ENCODE data around the gene PCDHGA12. TPM values are rescaled to one million over a fixed set of nuclear protein-coding genes. Genes with fewer than 3 reads are reported as not detected.
"Not testable (repeated sequence)": the region's sequence is repeated elsewhere in the genome, so short reads cannot be mapped to it uniquely, and the experiment has no call there.

The PCDHGA12 gene
- total RNA-seq, 1 experiment from 2014 or later = 0.17 TPM

DNA sequence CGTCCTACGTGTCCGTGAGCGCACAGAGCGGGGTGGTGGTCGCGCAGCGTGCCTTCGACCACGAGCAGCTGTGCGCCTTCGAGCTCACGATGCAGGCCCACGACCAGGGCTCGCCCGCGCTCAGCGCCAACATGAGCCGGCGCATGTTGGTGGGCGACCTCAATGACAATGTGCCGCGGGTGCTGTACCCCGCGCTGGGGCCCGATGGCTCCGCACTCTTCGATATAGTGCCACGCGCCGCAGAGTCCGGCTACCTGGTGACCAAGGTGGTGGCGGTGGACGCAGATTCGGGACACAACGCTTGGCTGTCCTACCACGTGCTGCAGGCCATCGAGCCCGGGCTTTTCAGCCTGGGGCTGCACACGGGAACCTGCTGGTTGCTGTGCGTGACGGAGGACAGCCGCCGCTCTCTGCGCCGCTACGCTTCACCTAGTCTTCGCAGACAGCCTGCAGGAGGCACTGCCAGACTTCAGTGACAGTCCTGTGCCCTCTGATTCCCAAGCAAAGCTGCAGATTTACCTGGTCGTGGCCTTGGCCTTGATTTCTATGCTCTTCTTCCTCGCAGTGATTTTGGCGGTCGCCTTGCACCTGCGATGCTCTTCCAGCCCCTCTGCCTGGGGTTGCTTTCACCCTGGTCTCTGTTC, 2.4 kb upstream of the PCDHGA12 start:
- Histone ChIP-seq H3K4me3 (replicated peaks in 1 of 2; ENCODE audit: low read depth in 1 of 2, low read length in 2 of 2) (no peak overlapping the region), H3K27ac (ENCODE audit: low read depth, low read length) (no peak overlapping the region), H3K9me3 (ENCODE audit: control insufficient read depth in 1 of 2, insufficient read depth in 1 of 2, low read depth in 1 of 2, low read length in 2 of 2) (peaks cover 0 to 8% of the 10 kb centered on the region in 2 experiments; a peak in 2 of 4 replicates), H3K9ac (ENCODE audit: low read length) (no peak overlapping the region), H4K20me1 (ENCODE audit: insufficient read depth) (no peaks in the 10 kb centered on the region), H3K36me3 (ENCODE audit: control insufficient read depth in 1 of 2, insufficient read depth in 2 of 2, low read length in 2 of 2) (no peaks in the 10 kb centered on the region), H3K27me3 (ENCODE audit: insufficient read depth, low read length) (no peaks in the 10 kb centered on the region), H2AFZ (ENCODE audit: low read depth, low read length, poor library complexity, severe bottlenecking) (no peak overlapping the region), H3K79me2 (ENCODE audit: insufficient read depth, low read length) (no peaks in the 10 kb centered on the region), H3K9me2 (ENCODE audit: insufficient read depth) (no peaks in the 10 kb centered on the region), H3K4me2 (ENCODE audit: low read length) (no peak overlapping the region), H3K4me1 (ENCODE audit: control insufficient read depth in 1 of 2, insufficient read depth in 2 of 2, low read length in 2 of 2) (no peaks in the 10 kb centered on the region)
- RAD21 ChIA-PET (ENCODE audit: low non-redundant PET in 1 of 2, low total read pairs in 2 of 2, uncharacterized antibody in 2 of 2, unreplicated experiment in 2 of 2) = no interaction called here
- no peak for ATAC-seq
- POLR2A ChIA-PET = no interaction called here
- no peak for DNase-seq (ENCODE audit: low read depth, low spot score)
- BruUV-seq (replicated peaks) = no TSS peak
- intact Hi-C loops (cut with micrococcal nuclease) = no loop called here
- TF ChIP-seq SRF (IDR thresholded peaks at IDR 0.05; ENCODE audit: low read depth) (no peak), SIN3A (IDR thresholded peaks at IDR 0.05; ENCODE audit: low read depth) (no peak), SP1 (IDR thresholded peaks at IDR 0.05; ENCODE audit: low read depth) (no peak), EZH2phosphoT487 (IDR thresholded peaks at IDR 0.05; ENCODE audit: borderline replicate concordance) (no peak), POLR2A (IDR thresholded peaks at IDR 0.05; ENCODE audit: borderline replicate concordance, extremely low read depth, insufficient read depth, insufficient read length) (no peak)
- TF ChIP-seq, protein P1, sequence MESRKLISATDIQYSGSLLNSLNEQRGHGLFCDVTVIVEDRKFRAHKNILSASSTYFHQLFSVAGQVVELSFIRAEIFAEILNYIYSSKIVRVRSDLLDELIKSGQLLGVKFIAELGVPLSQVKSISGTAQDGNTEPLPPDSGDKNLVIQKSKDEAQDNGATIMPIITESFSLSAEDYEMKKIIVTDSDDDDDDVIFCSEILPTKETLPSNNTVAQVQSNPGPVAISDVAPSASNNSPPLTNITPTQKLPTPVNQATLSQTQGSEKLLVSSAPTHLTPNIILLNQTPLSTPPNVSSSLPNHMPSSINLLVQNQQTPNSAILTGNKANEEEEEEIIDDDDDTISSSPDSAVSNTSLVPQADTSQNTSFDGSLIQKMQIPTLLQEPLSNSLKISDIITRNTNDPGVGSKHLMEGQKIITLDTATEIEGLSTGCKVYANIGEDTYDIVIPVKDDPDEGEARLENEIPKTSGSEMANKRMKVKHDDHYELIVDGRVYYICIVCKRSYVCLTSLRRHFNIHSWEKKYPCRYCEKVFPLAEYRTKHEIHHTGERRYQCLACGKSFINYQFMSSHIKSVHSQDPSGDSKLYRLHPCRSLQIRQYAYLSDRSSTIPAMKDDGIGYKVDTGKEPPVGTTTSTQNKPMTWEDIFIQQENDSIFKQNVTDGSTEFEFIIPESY (IDR thresholded peaks at IDR 0.05; ENCODE audit: extremely low read depth, insufficient replicate concordance, low read length) = no peak
- TF ChIP-seq, protein P2, sequence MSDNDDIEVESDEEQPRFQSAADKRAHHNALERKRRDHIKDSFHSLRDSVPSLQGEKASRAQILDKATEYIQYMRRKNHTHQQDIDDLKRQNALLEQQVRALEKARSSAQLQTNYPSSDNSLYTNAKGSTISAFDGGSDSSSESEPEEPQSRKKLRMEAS (IDR thresholded peaks at IDR 0.05) = no peak
- CTCF ChIA-PET = no interaction called here

DNA sequence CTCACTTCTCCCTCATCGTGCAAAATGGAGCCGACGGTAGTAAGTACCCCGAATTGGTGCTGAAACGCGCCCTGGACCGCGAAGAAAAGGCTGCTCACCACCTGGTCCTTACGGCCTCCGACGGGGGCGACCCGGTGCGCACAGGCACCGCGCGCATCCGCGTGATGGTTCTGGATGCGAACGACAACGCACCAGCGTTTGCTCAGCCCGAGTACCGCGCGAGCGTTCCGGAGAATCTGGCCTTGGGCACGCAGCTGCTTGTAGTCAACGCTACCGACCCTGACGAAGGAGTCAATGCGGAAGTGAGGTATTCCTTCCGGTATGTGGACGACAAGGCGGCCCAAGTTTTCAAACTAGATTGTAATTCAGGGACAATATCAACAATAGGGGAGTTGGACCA, 979 bp downstream of the PCDHGA12 start:
- no peak for ATAC-seq
- POLR2A ChIA-PET = no interaction called here

DNA sequence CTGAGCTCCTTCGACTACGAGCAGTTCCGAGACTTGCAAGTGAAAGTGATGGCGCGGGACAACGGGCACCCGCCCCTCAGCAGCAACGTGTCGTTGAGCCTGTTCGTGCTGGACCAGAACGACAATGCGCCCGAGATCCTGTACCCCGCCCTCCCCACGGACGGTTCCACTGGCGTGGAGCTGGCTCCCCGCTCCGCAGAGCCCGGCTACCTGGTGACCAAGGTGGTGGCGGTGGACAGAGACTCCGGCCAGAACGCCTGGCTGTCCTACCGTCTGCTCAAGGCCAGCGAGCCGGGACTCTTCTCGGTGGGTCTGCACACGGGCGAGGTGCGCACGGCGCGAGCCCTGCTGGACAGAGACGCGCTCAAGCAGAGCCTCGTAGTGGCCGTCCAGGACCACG, 2.0 kb downstream of the PCDHGA12 start:
- H3K4me3 ChIP-seq (replicated peaks in 1 of 2; ENCODE audit: low read depth in 1 of 2, low read length in 2 of 2); POLR2A ChIA-PET; intact Hi-C loops (cut with micrococcal nuclease); H3K9me3 ChIP-seq (ENCODE audit: control insufficient read depth in 1 of 2, insufficient read depth in 1 of 2, low read depth in 1 of 2, low read length in 2 of 2); H3K9ac ChIP-seq (ENCODE audit: low read length); CTCF ChIA-PET; ATAC-seq; H3K27ac ChIP-seq (ENCODE audit: low read depth, low read length); H3K9me2 ChIP-seq (ENCODE audit: insufficient read depth); BruUV-seq (replicated peaks); DNase-seq (ENCODE audit: low read depth, low spot score); H3K4me1 ChIP-seq (ENCODE audit: control insufficient read depth in 1 of 2, insufficient read depth in 2 of 2, low read length in 2 of 2); RAD21 ChIA-PET (ENCODE audit: low non-redundant PET in 1 of 2, low total read pairs in 2 of 2, uncharacterized antibody in 2 of 2, unreplicated experiment in 2 of 2); H3K36me3 ChIP-seq (ENCODE audit: control insufficient read depth in 1 of 2, insufficient read depth in 2 of 2, low read length in 2 of 2); H4K20me1 ChIP-seq (ENCODE audit: insufficient read depth); H3K4me2 ChIP-seq (ENCODE audit: low read length); H3K79me2 ChIP-seq (ENCODE audit: insufficient read depth, low read length); H3K27me3 ChIP-seq (ENCODE audit: insufficient read depth, low read length); H2AFZ ChIP-seq (ENCODE audit: low read depth, low read length, poor library complexity, severe bottlenecking): not testable (repeated sequence)

More for the DNA sequence above, 979 bp downstream of the PCDHGA12 start:
- H3K4me3 ChIP-seq (replicated peaks in 1 of 2; ENCODE audit: low read depth in 1 of 2, low read length in 2 of 2) = no peak overlapping the region
- no peak overlapping the region for H2AFZ ChIP-seq (ENCODE audit: low read depth, low read length, poor library complexity, severe bottlenecking)
- no peaks in the 10 kb centered on the region for H3K36me3 ChIP-seq (ENCODE audit: control insufficient read depth in 1 of 2, insufficient read depth in 2 of 2, low read length in 2 of 2)
- ChIA-PET CTCF (interaction anchor here (1.5 kb wide), 1 partner anchor 19 kb away, joined by 4 read pairs; the partner anchor contains the start of gene PCDHGA10), RAD21 (ENCODE audit: low non-redundant PET in 1 of 2, low total read pairs in 2 of 2, uncharacterized antibody in 2 of 2, unreplicated experiment in 2 of 2) (no interaction called here)
- H3K4me2 ChIP-seq (ENCODE audit: low read length) = no peak overlapping the region
- H3K4me1 ChIP-seq (ENCODE audit: control insufficient read depth in 1 of 2, insufficient read depth in 2 of 2, low read length in 2 of 2) = no peaks in the 10 kb centered on the region
- H4K20me1 ChIP-seq (ENCODE audit: insufficient read depth) = no peaks in the 10 kb centered on the region
- no peak overlapping the region for H3K27ac ChIP-seq (ENCODE audit: low read depth, low read length)
- intact Hi-C loops (cut with micrococcal nuclease) = no loop called here
- no peaks in the 10 kb centered on the region for H3K79me2 ChIP-seq (ENCODE audit: insufficient read depth, low read length)
- H3K9me3 ChIP-seq (ENCODE audit: control insufficient read depth in 1 of 2, insufficient read depth in 1 of 2, low read depth in 1 of 2, low read length in 2 of 2) = peaks cover 0 to 8% of the 10 kb centered on the region in 2 experiments; a peak in 2 of 4 replicates
- no peaks in the 10 kb centered on the region for H3K27me3 ChIP-seq (ENCODE audit: insufficient read depth, low read length)
- no peaks in the 10 kb centered on the region for H3K9me2 ChIP-seq (ENCODE audit: insufficient read depth)
- DNase-seq (ENCODE audit: low read depth, low spot score) = no peak
- no TSS peak for BruUV-seq (replicated peaks)
- TF ChIP-seq SIN3A (IDR thresholded peaks at IDR 0.05; ENCODE audit: low read depth) = no peak
- no peak for TF ChIP-seq YY1 (IDR thresholded peaks at IDR 0.05; ENCODE audit: extremely low read depth, insufficient replicate concordance, low read depth, low read length)
- TF ChIP-seq ZNF274 (IDR thresholded peaks at IDR 0.05; ENCODE audit: low read depth, low read length) = no peak
- TF ChIP-seq FOSL1 (IDR thresholded peaks at IDR 0.05; ENCODE audit: low read depth) = no peak
- TF ChIP-seq, protein P2 (IDR thresholded peaks at IDR 0.05) = no peak
- H3K9ac ChIP-seq (ENCODE audit: low read length) = no peak overlapping the region

Data from HCT116 (cell line).